Muscle layer of colon (tissue), 2 donors: ENCODE measurements around the gene CLDN25.

Experiments
- H3K27ac ChIP-seq: one replicate; pipeline ENCODE4 v1.7.0; 2013; ENCODE audit warnings: low read depth, mild to moderate bottlenecking, low read length, moderate library complexity
- H3K27me3 ChIP-seq, 2 donors: one replicate each; pipeline ENCODE4 v1.7.0; 2013; ENCODE audit warnings: low read length in 2 of 2, mild to moderate bottlenecking in 2 of 2; ENCODE audit not compliant: insufficient read depth in 2 of 2, control insufficient read depth in 1 of 2
- H3K36me3 ChIP-seq: one replicate; pipeline ENCODE4 v1.7.0; 2013; ENCODE audit warnings: mild to moderate bottlenecking, low read length; ENCODE audit not compliant: insufficient read depth
- H3K4me1 ChIP-seq: one replicate; pipeline ENCODE4 v1.7.0; 2013; ENCODE audit warnings: mild to moderate bottlenecking, low read length; ENCODE audit not compliant: insufficient read depth
- H3K4me3 ChIP-seq, 2 donors: one replicate each; pipeline ENCODE4 v1.7.0; 2013; ENCODE audit warnings: low read length in 2 of 2, low read depth in 1 of 2, mild to moderate bottlenecking in 1 of 2, moderate library complexity in 1 of 2
- H3K9ac ChIP-seq: one replicate; pipeline ENCODE4 v1.7.0; 2013; ENCODE audit warnings: low read length
- H3K9me3 ChIP-seq: one replicate; pipeline ENCODE4 v1.7.0; 2013; ENCODE audit warnings: mild to moderate bottlenecking, low read length
- donor health status: abdominal sarcoma.
- donor health status: Adenocarcinoma of cecum.

Gene CLDN25

DNA sequence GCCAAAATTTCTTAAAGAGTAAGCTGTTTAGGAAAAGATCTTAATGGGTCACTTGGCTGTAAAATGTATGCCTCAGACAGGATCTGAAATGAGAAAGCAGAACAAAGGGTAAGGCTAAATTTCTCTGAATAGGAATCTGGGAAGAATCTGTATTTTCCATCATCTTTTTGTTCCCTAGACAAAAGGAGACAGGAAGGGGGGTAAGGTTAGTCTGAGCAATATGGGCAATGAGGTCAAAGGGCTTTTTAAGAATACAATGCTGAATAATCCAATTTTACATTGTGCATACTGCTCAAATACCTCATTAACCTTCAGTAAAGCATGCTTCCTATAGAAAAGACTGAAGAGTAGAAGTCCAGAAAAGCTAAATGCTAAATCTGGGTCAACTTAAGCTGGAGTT lies 34.6 kb downstream of the CLDN25 start:
- Histone ChIP-seq H3K9me3 (no peaks in the 10 kb centered on the region), H3K4me3 (no peak overlapping the region), H3K4me1 (no peaks in the 10 kb centered on the region), H3K36me3 (peaks cover 6% of the 10 kb centered on the region), H3K9ac (no peak overlapping the region), H3K27me3 (no peaks in the 10 kb centered on the region), H3K27ac (no peak overlapping the region)

DNA sequence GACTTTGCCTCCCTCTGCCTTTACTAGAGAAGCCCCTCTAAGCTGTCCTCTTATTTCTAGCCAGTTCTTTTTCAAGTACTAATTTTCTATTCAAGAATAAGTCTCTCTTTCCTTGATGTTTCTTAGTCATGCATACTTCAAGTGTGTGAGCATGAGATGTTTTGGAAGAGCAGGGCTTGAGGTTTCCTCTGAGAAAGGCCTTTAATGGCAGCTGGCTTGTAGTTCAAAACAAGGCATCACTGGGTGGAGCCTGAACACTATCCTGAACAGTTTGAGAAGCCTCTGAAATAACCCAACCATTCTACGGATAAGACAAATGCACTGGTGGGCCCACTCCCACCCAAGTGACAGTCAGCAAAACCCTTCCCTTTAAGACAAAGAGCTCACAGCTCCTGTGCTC lies 37.6 kb downstream of the CLDN25 start:
- H3K36me3 ChIP-seq, result peaks cover 20% of the 10 kb centered on the region
- no peaks in the 10 kb centered on the region for H3K9me3 ChIP-seq
- no peak overlapping the region for H3K9ac ChIP-seq
- H3K27ac ChIP-seq, result no peak overlapping the region
- no peak overlapping the region for H3K4me3 ChIP-seq
- H3K27me3 ChIP-seq, result no peaks in the 10 kb centered on the region
- H3K4me1 ChIP-seq, result no peaks in the 10 kb centered on the region

DNA sequence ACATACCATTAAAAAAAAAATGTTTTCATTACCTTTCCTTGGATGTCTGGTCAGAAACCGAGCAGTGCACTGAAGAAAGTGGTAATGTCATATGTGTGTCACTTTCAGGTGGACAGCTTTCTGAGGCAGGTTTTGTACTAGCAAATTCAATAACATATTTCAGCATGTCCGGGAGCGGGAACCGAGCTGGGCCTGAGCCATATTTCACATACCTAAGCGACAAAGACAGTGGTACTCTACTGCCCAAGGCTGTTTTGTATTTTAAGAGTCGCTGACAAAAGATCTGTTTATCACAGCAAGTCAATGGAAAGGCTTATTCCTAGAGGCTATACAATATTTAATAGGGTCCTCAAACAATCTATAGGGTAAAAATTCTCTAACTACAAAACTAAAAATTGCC lies 38.0 kb downstream of the CLDN25 start:
- H3K4me1 ChIP-seq, result no peaks in the 10 kb centered on the region
- no peak overlapping the region for H3K9ac ChIP-seq
- H3K36me3 ChIP-seq, result peaks cover 17% of the 10 kb centered on the region
- H3K4me3 ChIP-seq, result no peak overlapping the region
- no peaks in the 10 kb centered on the region for H3K9me3 ChIP-seq
- no peak overlapping the region for H3K27ac ChIP-seq
- H3K27me3 ChIP-seq, result no peaks in the 10 kb centered on the region

DNA sequence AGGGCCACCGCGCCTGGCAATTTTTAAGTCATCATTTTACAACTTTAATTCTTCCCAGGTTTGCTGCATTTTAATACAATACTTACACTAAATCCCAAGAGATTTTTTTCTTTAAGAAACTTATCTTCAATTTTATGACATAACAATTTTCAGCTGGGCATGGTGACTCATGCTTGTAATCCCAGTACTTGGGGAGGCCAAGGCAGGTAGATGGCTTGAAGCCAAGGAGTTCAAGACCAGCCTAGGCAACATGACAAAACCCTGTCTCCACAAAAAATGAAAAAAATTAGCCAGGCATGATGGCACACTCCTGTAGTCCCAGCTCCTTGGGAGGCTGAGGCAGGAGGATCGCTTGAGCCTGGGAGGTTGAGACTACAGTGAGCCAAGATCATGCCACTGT lies 38.8 kb downstream of the CLDN25 start:
- Histone ChIP-seq H3K4me1 (no peaks in the 10 kb centered on the region), H3K9ac (no peak overlapping the region), H3K9me3 (no peaks in the 10 kb centered on the region), H3K27ac (no peak overlapping the region), H3K36me3 (peaks cover 17% of the 10 kb centered on the region), H3K4me3 (no peak overlapping the region), H3K27me3 (no peaks in the 10 kb centered on the region)

DNA sequence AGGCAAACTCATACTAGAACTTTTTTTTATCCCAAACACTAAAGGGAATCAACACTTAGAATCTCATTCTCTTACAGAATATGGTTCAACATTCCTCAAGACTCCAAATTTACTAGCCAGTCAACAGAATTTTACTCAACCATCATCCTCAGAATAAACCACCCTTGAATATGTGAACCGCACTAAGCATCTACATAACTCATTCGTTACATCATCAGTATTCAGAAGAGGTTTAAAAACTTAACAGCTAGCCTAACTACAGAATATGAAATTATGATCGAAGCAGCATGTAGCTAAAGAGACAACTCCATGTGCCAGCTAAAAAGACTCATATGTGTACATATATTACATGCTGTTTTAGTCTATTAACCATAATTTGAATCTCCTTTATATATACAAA lies 47.9 kb downstream of the CLDN25 start:
- Histone ChIP-seq H3K36me3 (peaks cover 19% of the 10 kb centered on the region), H3K4me1 (no peaks in the 10 kb centered on the region), H3K9me3 (no peaks in the 10 kb centered on the region), H3K27ac (no peak overlapping the region), H3K4me3 (no peak overlapping the region), H3K9ac (no peak overlapping the region), H3K27me3 (no peaks in the 10 kb centered on the region)

DNA sequence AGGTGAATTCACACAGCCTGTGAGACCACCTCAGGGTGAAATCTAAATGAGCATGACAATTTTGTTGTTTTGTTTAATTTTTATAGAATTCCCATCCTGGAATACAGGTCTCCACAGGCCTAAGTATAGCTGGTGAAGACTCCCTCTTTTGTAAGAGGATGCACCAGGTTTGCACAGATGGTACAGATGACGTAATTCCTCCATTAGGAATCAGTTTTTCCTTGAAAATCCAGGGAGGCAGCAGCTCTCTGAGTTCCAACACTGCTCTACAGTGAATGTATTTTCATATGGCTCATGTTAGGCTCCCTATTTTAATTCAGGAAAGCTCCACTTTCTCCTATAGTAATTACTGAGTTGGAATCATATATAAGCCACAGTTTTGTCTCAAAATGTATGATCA lies 48.6 kb downstream of the CLDN25 start:
- Histone ChIP-seq H3K36me3 (peaks cover 19% of the 10 kb centered on the region), H3K9ac (no peak overlapping the region), H3K27ac (no peak overlapping the region)

DNA sequence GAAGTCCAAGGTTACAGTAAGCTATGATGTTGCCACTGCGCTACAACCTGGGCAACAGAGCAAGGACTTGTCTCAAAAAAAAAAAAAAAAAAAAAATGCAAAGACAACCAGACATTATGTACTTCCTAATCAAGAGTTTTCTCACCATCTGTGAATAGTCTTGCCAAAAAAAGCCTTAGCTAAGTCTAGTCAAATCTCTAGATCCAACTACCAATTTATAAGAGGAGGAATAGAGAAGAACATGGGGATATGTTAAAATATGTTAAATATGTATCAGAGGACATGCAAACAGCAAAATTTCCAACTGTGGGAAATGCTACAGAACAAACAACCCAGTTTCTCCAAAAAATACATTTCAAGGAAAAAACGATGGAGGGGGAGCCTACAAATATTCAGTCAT lies 50.2 kb downstream of the CLDN25 start:
- H3K36me3 ChIP-seq, result peaks cover 24% of the 10 kb centered on the region
- H3K4me3 ChIP-seq, result no peak overlapping the region
- H3K27ac ChIP-seq, result no peak overlapping the region
- no peak overlapping the region for H3K9ac ChIP-seq
- no peaks in the 10 kb centered on the region for H3K4me1 ChIP-seq
- no peaks in the 10 kb centered on the region for H3K27me3 ChIP-seq
- no peaks in the 10 kb centered on the region for H3K9me3 ChIP-seq

More for the DNA sequence above, 48.6 kb downstream of the CLDN25 start:
- no peaks in the 10 kb centered on the region for H3K4me1 ChIP-seq
- no peaks in the 10 kb centered on the region for H3K9me3 ChIP-seq
- H3K4me3 ChIP-seq, result no peak overlapping the region
- H3K27me3 ChIP-seq, result no peaks in the 10 kb centered on the region
